Right atrium auricular region (tissue), 2 donors: ENCODE measurements around the gene ABHD16A. TPM values are rescaled to one million over a fixed set of nuclear protein-coding genes. Genes with fewer than 3 reads are reported as not detected.
"Not testable (repeated sequence)": the region's sequence is repeated elsewhere in the genome, so short reads cannot be mapped to it uniquely, and the experiment has no call there.

Experiments used
- DNase-seq: peaks from one replicate; pipeline ENCODE4 v3.0.0-alpha.2; 2019; ENCODE audit warnings: low spot score
- H3K27ac ChIP-seq, 2 donors: fragments of 200-600 bp; sonication (generic); 1 replicate in 1 of 2; 2 replicates in 1 of 2; pipeline ENCODE4 v1.5.1; 2016 to 2019
- H3K27me3 ChIP-seq, 2 donors: fragments of 200-600 bp; sonication (generic); one replicate each; pipeline versions ENCODE4 v1.5.1 to v1.6.0; 2017 to 2019
- H3K36me3 ChIP-seq: fragments of 200-600 bp; sonication (generic); one replicate; pipeline ENCODE4 v1.5.1; 2016
- H3K4me1 ChIP-seq, 2 donors: fragments of 200-600 bp; sonication (generic); one replicate each; pipeline versions ENCODE4 v1.5.1 to v1.6.0; 2017 to 2019
- H3K4me3 ChIP-seq, 2 donors: fragments of 200-600 bp; sonication (generic); 1 replicate in 1 of 2; 2 replicates in 1 of 2; pipeline ENCODE4 v1.5.1; 2017 to 2019; ENCODE audit warnings: mild to moderate bottlenecking in 1 of 2, moderate library complexity in 1 of 2
- H3K9me3 ChIP-seq, 2 donors: fragments of 200-600 bp; sonication (generic); one replicate each; pipeline ENCODE4 v1.5.1; 2019
- CTCF ChIP-seq, 2 donors: fragments of 200-600 bp; sonication (generic); IDR thresholded peaks; one replicate each; pipeline ENCODE4 v1.5.1; 2019; ENCODE audit warnings: antibody characterized with exemption in 2 of 2
- total RNA-seq, 2 donors: library from RNA; depleted of rRNA; stranded (reverse); fragments of >200 nt; gene quantifications; one replicate each; pipeline ENCODE4 v1.1.0, GENCODE V29; 2016

ABHD16A gene
- total RNA-seq, 2 donors from 2014 or later, result 22.7 to 29.4 TPM

- no peak for TF ChIP-seq CTCF (IDR thresholded peaks at IDR 0.05)
- Histone ChIP-seq H3K27me3 (no peaks in the 10 kb centered on the region), H3K4me1 (no peaks in the 10 kb centered on the region), H3K27ac (no peak overlapping the region), H3K36me3 (no peaks in the 10 kb centered on the region), H3K4me3 (no peak overlapping the region), H3K9me3 (no peaks in the 10 kb centered on the region)
- no peak for DNase-seq
Measured at GRCh38 chr6:31713465-31713864, 10.3 kb upstream of the ABHD16A start.

- no peaks in the 10 kb centered on the region for H3K36me3 ChIP-seq
- no peaks in the 10 kb centered on the region for H3K27me3 ChIP-seq
- H3K27ac ChIP-seq, result no peak overlapping the region
- TF ChIP-seq CTCF (IDR thresholded peaks at IDR 0.05), result peak in 1 of 2 donors; percentile 32
- no peaks in the 10 kb centered on the region for H3K9me3 ChIP-seq
- no peak overlapping the region for H3K4me3 ChIP-seq
- DNase-seq, result no peak
- H3K4me1 ChIP-seq, result no peaks in the 10 kb centered on the region
Measured at GRCh38 chr6:31712296-31712695, 9.2 kb upstream of the ABHD16A start.

- no peaks in the 10 kb centered on the region for H3K36me3 ChIP-seq
- no peaks in the 10 kb centered on the region for H3K4me1 ChIP-seq
- no peak overlapping the region for H3K27ac ChIP-seq
- no peak for TF ChIP-seq CTCF (IDR thresholded peaks at IDR 0.05)
- DNase-seq, result no peak
- no peak overlapping the region for H3K4me3 ChIP-seq
- no peaks in the 10 kb centered on the region for H3K27me3 ChIP-seq
- H3K9me3 ChIP-seq, result no peaks in the 10 kb centered on the region
Measured at GRCh38 chr6:31711233-31711632, 8.1 kb upstream of the ABHD16A start.

- no peak overlapping the region for H3K4me3 ChIP-seq
- H3K36me3 ChIP-seq, result no peaks in the 10 kb centered on the region
- no peak for DNase-seq
- H3K27me3 ChIP-seq, result no peaks in the 10 kb centered on the region
- no peak for TF ChIP-seq CTCF (IDR thresholded peaks at IDR 0.05)
- H3K27ac ChIP-seq, result no peak overlapping the region
- H3K4me1 ChIP-seq, result no peaks in the 10 kb centered on the region
- no peaks in the 10 kb centered on the region for H3K9me3 ChIP-seq
Measured at GRCh38 chr6:31710523-31711219, 7.5 kb upstream of the ABHD16A start.

GRCh38 chr6:31709157-31709556 is 6.0 kb upstream of the ABHD16A start:
- H3K27ac ChIP-seq, H3K4me3 ChIP-seq, H3K9me3 ChIP-seq, H3K27me3 ChIP-seq, H3K4me1 ChIP-seq, DNase-seq, H3K36me3 ChIP-seq: not testable (repeated sequence)

GRCh38 chr6:31708224-31708623 is 5.1 kb upstream of the ABHD16A start:
- Histone ChIP-seq H3K27ac (no peak overlapping the region), H3K4me3 (no peak overlapping the region), H3K4me1 (no peaks in the 10 kb centered on the region), H3K36me3 (no peaks in the 10 kb centered on the region), H3K9me3 (no peaks in the 10 kb centered on the region), H3K27me3 (no peaks in the 10 kb centered on the region)
- no peak for TF ChIP-seq CTCF (IDR thresholded peaks at IDR 0.05)
- no peak for DNase-seq
